GM12874 (cell line): ENCODE measurements around the gene MCC.

ENCODE experiments used
- TF ChIP-seq, protein P1 (sequence below): IDR thresholded peaks from 2 replicates; pipeline ENCODE4 v1.5.1; 2011; ENCODE audit warnings: low read depth, mild to moderate bottlenecking, control low read depth, low read length, moderate library complexity; ENCODE audit not compliant: insufficient read depth

Gene MCC

DNA sequence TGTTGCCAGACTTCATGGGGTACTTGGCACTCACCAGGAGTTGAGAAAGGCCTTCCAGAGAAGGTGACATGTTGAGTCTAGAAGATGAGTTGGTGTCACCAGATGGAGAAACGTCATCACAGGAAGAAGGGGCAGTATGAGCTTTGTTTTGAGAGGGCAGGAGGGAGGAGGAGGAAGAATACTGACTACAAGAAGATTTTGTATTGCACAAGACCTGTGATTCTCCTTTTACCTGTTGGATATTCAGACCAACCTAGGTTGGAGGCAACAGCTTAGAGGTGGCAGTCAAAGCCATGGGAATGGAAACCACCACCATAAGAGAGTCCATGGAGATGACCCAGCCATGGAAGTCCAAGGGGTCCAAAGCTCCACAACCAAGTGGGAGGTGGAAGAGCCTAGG is 207.7 kb downstream of the MCC start:
- TF ChIP-seq, protein P1, sequence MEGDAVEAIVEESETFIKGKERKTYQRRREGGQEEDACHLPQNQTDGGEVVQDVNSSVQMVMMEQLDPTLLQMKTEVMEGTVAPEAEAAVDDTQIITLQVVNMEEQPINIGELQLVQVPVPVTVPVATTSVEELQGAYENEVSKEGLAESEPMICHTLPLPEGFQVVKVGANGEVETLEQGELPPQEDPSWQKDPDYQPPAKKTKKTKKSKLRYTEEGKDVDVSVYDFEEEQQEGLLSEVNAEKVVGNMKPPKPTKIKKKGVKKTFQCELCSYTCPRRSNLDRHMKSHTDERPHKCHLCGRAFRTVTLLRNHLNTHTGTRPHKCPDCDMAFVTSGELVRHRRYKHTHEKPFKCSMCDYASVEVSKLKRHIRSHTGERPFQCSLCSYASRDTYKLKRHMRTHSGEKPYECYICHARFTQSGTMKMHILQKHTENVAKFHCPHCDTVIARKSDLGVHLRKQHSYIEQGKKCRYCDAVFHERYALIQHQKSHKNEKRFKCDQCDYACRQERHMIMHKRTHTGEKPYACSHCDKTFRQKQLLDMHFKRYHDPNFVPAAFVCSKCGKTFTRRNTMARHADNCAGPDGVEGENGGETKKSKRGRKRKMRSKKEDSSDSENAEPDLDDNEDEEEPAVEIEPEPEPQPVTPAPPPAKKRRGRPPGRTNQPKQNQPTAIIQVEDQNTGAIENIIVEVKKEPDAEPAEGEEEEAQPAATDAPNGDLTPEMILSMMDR: no peak

DNA sequence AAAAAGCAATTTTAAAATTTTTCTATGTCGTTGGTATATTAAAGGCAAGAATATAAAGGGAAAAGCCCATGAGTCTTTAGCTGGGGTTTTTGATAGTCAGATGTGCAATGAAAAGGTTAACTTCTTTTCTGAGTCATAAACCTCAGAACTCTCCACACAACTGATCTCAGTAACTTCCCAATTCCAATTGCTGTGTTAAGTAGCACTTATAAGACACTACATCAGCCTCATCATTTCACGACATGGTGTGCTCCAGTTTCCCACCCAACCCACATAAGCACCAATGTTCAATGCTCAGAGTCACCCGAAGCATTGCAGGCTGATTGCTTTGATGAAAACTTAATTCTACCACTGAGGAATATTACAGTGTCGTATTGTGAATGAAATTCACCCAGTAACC is 209.3 kb downstream of the MCC start:
- TF ChIP-seq, protein P1: no peak

DNA sequence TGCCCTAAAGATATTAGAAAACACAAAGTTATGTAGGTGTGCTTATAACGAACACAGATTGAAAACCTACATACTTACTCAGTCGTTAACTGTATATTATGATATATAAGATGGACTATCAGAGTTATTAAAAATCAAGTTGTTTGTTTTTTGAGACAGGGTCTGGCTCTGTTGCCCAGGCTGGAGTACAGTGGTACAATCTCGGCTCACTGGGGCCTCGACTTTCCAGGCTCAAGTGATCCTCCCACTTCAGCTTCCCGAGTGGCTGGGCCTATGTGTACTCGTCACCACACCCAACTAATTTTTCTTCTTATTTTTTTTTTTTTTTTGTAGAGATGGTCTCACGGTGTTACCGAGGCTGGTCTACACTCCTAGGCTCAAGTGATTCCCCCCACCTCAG is 211.8 kb downstream of the MCC start:
- TF ChIP-seq, protein P1: no peak

DNA sequence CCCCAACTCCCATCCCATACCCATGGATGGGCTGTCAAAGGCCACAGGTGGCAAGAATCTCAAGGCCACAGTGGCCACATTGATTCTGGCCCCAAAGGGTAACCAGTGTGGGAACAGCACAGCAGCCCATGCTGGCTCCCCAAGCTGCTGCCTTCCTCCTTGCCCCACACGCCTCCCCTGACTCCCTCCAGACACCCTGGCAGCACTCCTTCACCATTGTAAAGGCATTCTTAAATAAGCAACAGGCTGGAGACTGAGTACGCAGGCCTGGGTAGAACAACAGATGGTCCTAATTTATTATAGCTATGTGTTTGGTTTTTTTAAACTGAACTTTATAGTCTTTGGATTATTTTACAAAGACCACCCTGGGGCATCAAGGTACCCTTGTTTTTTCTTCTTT is 212.3 kb downstream of the MCC start:
- TF ChIP-seq, protein P1: no peak

DNA sequence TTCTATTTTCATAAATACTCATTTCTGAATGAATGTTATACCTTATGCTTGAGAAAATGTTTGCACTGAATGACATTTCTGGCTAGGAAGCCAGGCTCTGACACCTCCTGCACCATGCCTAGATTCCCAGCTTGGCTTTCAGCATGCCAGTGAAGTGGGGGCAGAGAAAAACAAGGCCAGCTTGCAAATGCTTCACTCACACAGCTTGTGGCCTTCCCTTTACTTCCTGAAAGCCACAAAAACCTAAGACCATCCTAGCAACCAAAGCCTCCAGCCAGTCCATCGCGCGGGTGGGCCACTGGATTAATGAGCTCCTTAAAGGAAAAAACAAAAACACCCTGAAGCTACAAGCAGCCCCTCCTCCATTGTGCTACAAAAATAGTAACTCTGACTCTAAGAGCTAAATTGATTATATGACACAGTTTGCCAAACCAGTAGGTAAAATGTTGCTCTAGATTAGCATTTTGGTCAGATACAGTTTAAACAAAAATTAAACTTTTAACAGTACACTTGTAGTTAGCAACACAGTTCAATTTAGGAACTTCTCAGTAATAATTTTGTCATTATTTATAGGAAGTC is 213.3 kb downstream of the MCC start:
- TF ChIP-seq, protein P1: no peak

DNA sequence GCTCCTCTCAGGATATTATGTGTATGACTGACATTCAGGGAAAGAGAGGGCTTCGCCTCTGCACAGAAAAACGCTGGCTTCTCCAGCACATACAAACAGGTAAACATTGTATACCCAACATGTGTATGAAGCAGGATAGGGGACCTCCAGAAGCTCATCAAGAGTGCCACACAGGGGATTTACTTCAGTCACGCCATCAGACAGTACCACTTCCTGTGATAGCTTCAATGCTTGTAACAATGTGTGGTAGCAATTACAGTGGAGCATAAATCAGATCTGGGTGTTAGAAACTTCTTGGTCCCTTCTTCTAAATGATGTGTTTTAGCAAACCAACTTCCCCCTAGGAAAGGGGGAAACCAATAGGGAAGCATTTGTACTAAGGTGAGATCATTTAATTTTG is 214.3 kb downstream of the MCC start:
- TF ChIP-seq, protein P1: no peak

DNA sequence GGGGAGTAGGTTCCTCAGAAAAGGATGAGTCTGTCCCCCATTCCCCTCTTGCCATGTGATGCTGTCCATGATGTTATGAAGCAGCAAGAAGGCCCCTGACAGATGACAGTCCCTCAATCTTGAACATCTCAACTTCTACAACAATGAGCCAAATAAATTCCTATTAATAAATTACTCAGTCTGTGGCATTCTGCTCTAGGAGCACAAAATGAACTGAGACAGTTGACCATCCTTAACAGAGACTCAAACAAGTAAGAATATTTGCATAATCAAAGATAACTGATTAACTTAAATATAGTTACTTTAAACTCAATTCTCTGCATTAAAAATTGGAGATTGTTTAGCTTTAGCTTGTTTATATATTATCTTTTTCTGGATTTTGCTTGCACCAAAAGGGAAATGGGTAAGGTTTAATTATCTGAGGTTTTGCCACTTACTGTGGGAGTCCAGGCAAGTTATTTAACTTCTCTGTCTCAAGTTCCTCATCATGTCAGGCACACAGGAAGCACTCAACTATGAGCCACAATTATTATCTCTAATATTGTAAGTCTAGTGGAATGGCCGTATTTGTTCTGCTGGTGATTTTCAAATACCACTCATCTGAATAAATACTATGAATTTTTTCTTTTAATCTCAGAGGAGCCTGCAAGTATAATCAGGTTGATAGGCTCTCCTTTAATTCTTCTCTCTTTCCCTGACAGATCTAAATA is 216.4 kb downstream of the MCC start:
- TF ChIP-seq, protein P1: no peak
